GM10266 (cell line): ENCODE measurements around the gene GPRC5D.

Experiments
- DNase-seq: peaks from one replicate; pipeline ENCODE4 v3.0.0; 2012; ENCODE audit errors: extremely low spot score
- CTCF ChIP-seq: IDR thresholded peaks from 2 replicates; pipeline ENCODE4 v1.5.1; 2012; ENCODE audit warnings: mild to moderate bottlenecking, low read depth; ENCODE audit not compliant: control insufficient read depth, insufficient read depth; ENCODE audit errors: missing control alignments

GPRC5D gene

GRCh38 chr12:12987421-12987820, 35.5 kb upstream of the GPRC5D start:
- no peak for TF ChIP-seq CTCF
- no peak for DNase-seq

GRCh38 chr12:12986775-12987331, 34.9 kb upstream of the GPRC5D start:
- no peak for DNase-seq
- TF ChIP-seq CTCF = no peak

GRCh38 chr12:12985817-12986408, 33.9 kb upstream of the GPRC5D start:
- no peak for DNase-seq
- peak; percentile 24 for TF ChIP-seq CTCF

GRCh38 chr12:12984149-12984548, 32.2 kb upstream of the GPRC5D start:
- DNase-seq = no peak

GRCh38 chr12:12983420-12984035, 31.6 kb upstream of the GPRC5D start:
- no peak for DNase-seq
- TF ChIP-seq CTCF = peak; percentile 17

More at GRCh38 chr12:12984149-12984548, 32.2 kb upstream of the GPRC5D start:
- no peak for TF ChIP-seq CTCF

- TF ChIP-seq CTCF = no peak
Measured at GRCh38 chr12:12982331-12982730, 30.4 kb upstream of the GPRC5D start.

GRCh38 chr12:12979731-12980259, 27.8 kb upstream of the GPRC5D start:
- no peak for DNase-seq
- TF ChIP-seq CTCF = no peak

More at GRCh38 chr12:12982331-12982730, 30.4 kb upstream of the GPRC5D start:
- no peak for DNase-seq
